NCI-H2171 (cell line): ENCODE data around the gene FAM200C.

Experiments
- DNase-seq: peaks from one replicate; lab custom pipeline; 2025; lab: John Stamatoyannopoulos, UW

FAM200C gene

GRCh38 chr5:160367261-160367660 lies 32.6 kb downstream of the FAM200C start:
- no peak for DNase-seq

DNA sequence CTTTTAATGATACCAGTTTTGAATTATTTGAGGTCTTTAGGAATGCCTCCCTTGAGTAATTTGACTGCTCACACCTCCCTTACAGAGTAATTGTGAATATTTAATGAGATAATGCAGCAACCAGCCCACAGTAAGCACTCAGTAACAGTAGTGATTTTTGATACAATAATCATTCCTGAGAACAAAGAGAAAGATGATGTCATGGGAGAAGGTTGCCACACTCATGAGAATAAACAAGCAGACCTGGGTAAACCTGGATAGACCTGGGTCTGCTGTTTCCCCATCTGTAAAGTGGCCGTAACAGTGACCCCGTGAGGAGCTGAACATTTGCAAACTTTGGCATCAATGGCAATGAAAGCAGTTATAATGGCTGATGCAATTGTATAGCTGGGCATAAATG lies 33.6 kb downstream of the FAM200C start:
- DNase-seq, result no peak

DNA sequence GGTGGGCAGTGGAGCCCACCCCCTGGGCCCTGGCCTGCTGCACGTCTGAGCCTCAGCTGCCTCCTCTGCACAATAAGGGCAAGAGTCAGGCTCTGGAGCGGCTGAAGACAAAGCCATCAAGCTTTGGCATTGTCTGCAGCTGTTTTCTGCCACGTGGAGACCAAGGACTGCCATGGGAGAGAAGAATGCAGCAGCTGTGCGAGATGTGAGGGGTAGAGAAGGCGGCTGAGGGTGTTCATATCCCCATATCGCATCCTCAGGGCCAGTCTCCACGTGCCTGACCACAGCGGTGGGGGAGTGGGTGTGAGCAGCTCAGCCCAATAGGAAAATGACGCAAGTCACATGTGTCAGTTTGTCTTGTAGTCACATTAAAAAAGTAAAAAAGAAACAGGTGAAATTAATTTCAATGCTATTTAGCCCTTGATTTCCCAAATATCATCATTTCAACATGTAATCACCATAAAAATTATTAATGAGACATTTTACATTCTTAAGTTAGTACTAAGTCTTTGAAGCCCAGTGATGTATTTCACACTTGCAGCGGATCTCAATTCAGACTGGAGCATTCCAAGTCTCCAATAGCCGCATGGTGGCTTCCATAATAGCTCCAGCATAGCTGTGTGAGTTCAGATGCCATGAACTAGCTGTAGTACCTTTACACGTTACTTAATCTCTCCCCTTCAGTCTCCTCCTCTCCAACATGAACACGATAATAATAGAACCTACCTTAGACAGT lies 36.0 kb downstream of the FAM200C start:
- DNase-seq, result no peak

- no peak for DNase-seq
Measured at GRCh38 chr5:160363211-160363610, 36.6 kb downstream of the FAM200C start.

DNA sequence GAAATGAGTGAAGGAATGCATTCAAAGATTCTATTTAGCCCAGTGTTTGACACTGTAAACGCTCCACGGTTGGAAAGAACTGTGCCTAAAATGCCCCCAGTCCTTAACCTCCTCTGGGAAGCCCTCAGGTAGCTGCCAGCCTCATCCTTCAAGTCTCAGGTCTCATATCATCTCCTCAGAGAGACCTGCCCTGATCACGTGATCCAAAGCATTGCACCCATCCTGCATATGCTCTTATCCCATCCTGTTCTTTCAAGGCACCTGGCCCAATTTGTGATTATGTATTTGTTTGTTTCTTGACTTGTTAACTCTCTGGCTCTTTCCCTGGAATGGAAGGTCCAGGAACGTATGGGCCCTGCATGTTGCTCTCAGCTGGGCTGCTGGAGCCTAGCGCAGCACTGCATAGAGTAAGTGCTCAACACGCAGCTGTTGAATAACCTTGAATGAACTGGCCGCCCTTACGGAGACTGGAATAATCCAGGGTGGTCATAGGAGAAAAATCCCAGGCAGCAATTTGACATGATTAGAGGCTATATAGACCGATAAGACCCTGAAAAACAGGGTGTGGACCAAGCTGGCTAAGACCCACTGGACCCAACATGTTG lies 38.1 kb downstream of the FAM200C start:
- no peak for DNase-seq

DNA sequence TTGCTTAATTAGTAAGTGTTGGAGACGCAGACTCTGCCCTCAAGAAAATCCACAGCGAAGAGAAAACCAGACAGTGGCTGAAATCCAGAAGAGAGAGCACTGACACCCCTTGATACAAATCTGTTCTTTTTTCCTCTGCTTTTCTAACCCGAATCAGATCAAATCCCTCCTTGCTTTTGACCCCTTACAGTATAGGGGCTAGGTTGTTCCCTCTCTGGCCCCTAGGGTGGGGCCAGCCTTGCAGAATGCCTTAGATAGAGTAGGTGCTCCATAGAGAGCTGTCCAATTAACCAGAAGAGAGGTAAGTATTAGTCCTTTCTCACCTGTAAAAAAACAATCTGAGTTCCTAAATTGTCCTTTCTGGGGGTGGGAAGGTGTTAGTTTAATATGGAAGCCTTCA lies 39.5 kb downstream of the FAM200C start:
- no peak for DNase-seq

DNA sequence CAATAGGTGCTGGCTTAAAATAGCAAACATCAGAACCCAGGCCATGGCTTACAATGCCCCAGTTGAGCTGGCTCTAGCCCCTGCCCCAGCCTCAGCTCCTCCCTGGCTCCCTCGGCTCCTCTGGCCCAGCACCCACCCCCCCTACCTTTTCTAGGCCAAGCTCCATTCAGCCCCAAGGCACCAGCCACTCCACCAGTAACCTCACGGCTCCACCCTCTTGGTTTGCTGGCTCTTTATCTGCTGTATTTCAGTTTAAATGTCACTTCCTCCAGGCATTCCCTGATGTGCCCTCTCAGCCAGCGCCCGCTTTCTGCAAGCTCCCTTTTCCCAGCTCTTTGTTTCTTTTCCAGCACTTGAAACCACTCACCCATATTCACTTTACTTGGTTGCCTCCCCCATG lies 40.0 kb downstream of the FAM200C start:
- DNase-seq, result no peak

DNA sequence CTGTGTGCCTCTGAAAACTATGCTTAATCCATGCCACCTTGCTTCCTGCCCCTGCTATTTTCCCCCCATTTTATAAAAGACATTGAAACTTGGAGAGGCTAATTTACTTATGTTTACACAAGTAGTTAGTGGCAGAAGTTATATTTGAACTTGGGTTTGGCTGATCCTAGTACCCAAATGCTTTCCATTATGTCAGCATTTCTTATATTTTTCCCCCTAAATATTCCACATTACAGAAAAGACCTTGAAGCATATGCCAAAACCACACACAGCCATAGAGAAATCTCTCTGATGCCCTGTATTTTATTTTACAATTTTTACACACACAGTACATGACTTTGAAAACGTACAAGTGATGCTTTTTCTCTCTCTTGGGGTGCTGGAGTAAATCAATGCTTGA lies 40.6 kb downstream of the FAM200C start:
- no peak for DNase-seq

- no peak for DNase-seq
Measured at GRCh38 chr5:160357861-160358411, 41.9 kb downstream of the FAM200C start.

DNA sequence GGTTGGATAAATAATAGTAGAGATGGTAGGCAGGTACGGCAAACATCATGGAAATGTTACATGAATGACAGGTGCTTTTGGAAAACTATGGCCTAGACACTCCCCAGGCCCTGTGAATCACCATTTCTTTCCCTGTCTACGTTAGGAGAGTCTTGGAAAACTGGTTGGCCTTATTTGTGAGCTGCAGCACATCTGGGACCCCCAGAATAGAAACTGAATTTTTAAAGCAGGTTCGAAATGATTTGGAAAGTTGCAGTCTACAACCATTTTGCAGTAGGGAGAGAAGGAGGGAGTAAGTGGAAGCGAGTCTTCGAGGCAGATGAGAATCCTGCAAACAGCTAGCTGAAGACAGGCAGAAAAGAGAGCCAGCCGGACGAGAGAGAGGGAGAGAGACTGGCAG lies 42.5 kb downstream of the FAM200C start:
- no peak for DNase-seq

DNA sequence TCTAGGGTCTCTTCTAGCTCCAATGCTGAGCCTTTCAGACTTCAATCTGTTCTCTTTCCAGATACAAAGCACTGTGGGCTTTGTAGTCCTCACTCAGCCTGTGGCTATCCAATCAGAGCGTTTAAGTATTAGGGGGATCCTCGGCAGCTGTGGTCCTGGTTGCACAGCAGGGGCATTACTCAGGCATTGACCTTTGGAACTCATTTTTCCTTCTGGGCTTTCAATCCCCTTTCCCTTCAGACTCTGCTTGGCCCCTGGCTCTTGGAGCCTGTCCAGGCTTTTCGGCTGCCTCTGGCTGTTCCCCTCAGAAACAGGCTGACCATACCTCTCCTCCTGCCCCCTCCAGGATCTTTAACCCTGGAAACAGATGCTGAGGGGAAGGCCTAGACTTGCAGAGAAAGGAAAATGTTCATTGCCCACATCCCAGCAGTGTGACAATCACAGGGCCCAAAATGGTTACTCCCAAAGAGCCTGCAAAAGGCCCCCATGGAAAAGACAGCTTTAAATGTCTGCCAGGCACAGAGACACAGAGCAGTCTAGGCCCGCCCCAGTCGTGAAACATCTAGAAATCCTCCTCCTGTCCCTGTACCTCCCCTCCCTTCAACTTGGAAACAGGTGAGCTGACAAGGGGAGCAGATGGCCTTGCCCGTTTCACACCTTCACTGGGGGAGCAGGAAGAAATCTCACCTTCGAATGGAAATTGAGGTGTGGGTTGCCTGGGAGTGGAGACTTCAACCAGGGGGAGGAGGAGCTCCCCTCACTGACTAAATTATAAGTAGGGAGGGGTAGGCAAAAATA lies 43.1 kb downstream of the FAM200C start:
- DNase-seq, result no peak

DNA sequence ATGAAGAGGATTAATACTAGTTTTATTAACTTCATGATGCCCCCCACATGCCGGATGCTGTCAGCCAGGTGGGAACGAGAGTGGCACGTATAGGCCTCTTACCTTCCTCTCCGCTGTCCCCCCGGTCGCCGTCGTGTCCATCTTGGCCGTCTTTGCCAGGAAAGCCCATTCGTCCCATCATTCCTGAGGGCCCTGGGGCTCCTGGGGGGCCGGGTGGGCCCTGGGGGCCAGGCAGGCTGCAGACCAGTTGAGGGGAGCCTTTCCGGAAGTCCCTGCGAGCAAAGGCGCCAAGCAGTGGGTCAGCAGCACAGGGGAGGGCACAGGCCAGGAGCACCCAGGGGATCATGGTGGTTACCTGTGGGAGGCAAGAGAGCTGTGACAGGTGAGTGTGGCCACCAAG lies 45.2 kb downstream of the FAM200C start:
- DNase-seq, result no peak

DNA sequence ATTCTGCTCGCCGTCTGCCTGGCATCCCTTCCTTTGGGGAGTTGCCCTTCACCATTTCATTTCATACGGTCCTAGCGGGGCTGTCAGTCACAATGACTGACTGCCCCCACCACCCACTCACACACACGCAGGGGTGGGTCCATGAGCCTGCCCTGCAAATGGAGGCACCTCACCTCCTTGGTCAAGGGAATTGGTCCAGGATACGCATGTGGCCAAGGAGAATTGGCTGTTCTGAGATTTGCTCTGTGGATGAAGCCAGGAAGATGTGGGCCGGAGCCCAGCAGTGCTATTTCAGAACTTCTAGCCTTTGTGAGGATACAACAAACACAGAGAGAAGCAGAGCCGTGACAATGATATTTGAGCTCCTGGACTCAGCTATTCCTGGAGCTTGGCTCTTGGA lies 46.5 kb downstream of the FAM200C start:
- no peak for DNase-seq

GRCh38 chr5:160352308-160352707 lies 47.5 kb downstream of the FAM200C start:
- DNase-seq, result no peak

- no peak for DNase-seq
Measured at GRCh38 chr5:160349935-160350303, 49.9 kb downstream of the FAM200C start.

- no peak for DNase-seq
Measured at GRCh38 chr5:160349249-160349934, 50.5 kb downstream of the FAM200C start.

DNA sequence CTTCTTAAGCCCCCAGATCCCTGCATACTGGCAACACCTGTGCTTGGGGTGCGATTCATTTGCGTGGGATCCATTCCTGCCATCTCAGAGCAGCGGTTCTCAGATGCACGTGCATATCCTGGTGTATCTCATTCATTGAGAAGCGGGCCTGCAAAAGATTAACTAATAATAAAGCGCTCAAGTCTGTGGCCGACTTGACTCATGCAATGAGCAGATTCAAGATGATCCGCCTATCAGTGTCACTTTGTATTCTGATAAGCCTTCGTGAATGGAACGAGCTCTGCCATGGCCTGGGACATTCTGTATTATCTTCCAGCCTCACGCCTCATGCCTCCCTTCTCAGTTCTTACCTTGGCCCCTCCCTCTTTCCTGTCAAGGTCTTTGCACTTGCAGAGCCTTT lies 51.8 kb downstream of the FAM200C start:
- no peak for DNase-seq

DNA sequence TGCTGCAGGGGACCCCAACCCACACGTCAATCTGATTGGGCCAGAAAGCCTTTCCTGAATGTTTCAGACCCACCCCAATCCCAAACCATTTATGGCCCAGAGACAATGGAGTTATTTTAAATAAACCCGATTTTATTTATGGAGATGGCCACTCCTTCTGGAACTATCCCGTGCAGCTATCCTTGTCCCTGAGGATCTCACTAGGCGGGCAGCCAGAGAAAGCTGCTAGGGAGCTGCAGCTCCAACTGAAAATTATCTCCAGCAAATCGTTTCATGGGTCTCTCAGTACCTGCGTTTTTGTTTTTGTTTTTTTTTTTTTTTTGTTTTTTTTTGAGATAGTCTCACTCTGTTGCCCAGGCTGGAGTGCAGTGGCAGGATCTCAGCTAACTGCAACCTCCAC lies 52.4 kb downstream of the FAM200C start:
- no peak for DNase-seq
